ENCODE measurements around the gene ALPG. TPM values are rescaled to one million over a fixed set of nuclear protein-coding genes. Genes with fewer than 3 reads are reported as not detected.

ALPG gene
- total and polyA plus RNA-seq, 2 of the 13 experiments (the other 11 are each of a cell fraction or from before 2014, with no cell fraction given), result not detected

DNA sequence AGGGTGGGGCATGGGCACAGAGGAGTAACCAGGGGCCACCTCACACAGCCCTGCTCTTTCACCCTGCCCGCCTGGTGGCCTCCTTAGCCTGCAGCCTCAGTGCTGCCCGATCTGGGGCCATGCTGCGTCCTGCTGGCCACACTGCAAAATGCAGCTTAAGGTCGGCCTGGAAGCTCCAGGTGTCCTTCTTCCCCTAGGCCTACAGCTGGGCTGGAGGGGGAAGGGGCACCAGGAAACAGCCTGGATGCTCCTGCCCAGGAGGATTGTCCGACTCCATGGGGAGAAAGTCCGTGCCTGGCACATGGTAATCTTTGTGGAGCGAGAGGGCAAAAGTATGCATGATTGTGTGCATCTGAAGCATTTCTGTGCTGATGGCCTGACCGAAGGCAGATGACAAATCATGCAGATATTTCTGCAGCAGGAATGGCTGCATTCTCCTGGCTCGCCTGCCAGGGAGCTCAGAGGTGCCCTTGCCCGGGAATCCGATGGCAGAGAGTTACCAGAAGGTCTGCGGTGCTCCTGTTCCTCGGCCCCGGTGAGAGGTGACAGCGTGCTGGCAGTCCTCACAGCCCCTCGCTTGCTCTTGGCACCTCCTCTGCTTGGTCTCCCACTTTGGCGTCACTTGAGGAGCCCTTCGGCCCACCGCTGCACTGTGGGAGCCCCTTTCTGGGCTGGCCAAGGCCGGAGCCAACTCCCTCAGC, 40.9 kb upstream of the ALPG start (continued):
- TF ChIP-seq, protein P1, sequence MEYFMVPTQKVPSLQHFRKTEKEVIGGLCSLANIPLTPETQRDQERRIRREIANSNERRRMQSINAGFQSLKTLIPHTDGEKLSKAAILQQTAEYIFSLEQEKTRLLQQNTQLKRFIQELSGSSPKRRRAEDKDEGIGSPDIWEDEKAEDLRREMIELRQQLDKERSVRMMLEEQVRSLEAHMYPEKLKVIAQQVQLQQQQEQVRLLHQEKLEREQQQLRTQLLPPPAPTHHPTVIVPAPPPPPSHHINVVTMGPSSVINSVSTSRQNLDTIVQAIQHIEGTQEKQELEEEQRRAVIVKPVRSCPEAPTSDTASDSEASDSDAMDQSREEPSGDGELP (IDR thresholded peaks at IDR 0.05; ENCODE audit: borderline replicate concordance, low read depth), result peak; percentile 32; the same call in 1 of the 2 replicates
- TF ChIP-seq ZNF567 (CRISPR knock-in tag; IDR thresholded peaks at IDR 0.05; ENCODE audit: borderline replicate concordance) (no peak), TEAD3 (CRISPR knock-in tag; optimal IDR thresholded peaks at IDR 0.05; ENCODE audit: borderline replicate concordance) (peak; percentile 40), KLF13 (CRISPR knock-in tag; IDR thresholded peaks at IDR 0.05) (no peak), PITX1 (CRISPR knock-in tag; IDR thresholded peaks at IDR 0.05) (peak; percentile 27; the same call in 1 of the 2 replicates), ZMYM3 (CRISPR knock-in tag; IDR thresholded peaks at IDR 0.05) (0 out of 2 replicates have a peak, but pooled peaks have one; percentile 34), SALL1 (CRISPR knock-in tag; IDR thresholded peaks at IDR 0.05) (peak; percentile 11; the same call in 1 of the 2 replicates), ZNF619 (CRISPR knock-in tag; IDR thresholded peaks at IDR 0.05) (0 out of 2 replicates have a peak, but pooled peaks have one; percentile 61), MTF2 (CRISPR knock-in tag; IDR thresholded peaks at IDR 0.05; ENCODE audit: borderline replicate concordance) (peak; percentile 67; the same call in 1 of the 2 replicates), STAG1 (CRISPR knock-in tag; IDR thresholded peaks at IDR 0.05) (peak; percentile 62)
- TF ChIP-seq, protein P2, sequence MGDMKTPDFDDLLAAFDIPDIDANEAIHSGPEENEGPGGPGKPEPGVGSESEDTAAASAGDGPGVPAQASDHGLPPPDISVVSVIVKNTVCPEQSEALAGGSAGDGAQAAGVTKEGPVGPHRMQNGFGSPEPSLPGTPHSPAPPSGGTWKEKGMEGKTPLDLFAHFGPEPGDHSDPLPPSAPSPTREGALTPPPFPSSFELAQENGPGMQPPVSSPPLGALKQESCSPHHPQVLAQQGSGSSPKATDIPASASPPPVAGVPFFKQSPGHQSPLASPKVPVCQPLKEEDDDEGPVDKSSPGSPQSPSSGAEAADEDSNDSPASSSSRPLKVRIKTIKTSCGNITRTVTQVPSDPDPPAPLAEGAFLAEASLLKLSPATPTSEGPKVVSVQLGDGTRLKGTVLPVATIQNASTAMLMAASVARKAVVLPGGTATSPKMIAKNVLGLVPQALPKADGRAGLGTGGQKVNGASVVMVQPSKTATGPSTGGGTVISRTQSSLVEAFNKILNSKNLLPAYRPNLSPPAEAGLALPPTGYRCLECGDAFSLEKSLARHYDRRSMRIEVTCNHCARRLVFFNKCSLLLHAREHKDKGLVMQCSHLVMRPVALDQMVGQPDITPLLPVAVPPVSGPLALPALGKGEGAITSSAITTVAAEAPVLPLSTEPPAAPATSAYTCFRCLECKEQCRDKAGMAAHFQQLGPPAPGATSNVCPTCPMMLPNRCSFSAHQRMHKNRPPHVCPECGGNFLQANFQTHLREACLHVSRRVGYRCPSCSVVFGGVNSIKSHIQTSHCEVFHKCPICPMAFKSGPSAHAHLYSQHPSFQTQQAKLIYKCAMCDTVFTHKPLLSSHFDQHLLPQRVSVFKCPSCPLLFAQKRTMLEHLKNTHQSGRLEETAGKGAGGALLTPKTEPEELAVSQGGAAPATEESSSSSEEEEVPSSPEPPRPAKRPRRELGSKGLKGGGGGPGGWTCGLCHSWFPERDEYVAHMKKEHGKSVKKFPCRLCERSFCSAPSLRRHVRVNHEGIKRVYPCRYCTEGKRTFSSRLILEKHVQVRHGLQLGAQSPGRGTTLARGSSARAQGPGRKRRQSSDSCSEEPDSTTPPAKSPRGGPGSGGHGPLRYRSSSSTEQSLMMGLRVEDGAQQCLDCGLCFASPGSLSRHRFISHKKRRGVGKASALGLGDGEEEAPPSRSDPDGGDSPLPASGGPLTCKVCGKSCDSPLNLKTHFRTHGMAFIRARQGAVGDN (CRISPR knock-in tag; IDR thresholded peaks at IDR 0.05), result peak; percentile 25; the same call in 1 of the 2 replicates
- TF ChIP-seq, protein P3, sequence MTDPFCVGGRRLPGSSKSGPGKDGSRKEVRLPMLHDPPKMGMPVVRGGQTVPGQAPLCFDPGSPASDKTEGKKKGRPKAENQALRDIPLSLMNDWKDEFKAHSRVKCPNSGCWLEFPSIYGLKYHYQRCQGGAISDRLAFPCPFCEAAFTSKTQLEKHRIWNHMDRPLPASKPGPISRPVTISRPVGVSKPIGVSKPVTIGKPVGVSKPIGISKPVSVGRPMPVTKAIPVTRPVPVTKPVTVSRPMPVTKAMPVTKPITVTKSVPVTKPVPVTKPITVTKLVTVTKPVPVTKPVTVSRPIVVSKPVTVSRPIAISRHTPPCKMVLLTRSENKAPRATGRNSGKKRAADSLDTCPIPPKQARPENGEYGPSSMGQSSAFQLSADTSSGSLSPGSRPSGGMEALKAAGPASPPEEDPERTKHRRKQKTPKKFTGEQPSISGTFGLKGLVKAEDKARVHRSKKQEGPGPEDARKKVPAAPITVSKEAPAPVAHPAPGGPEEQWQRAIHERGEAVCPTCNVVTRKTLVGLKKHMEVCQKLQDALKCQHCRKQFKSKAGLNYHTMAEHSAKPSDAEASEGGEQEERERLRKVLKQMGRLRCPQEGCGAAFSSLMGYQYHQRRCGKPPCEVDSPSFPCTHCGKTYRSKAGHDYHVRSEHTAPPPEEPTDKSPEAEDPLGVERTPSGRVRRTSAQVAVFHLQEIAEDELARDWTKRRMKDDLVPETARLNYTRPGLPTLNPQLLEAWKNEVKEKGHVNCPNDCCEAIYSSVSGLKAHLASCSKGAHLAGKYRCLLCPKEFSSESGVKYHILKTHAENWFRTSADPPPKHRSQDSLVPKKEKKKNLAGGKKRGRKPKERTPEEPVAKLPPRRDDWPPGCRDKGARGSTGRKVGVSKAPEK (CRISPR knock-in tag; IDR thresholded peaks at IDR 0.05; ENCODE audit: borderline replicate concordance), result 0 out of 2 replicates have a peak, but pooled peaks have one; percentile 30
- TF ChIP-seq, protein P4, sequence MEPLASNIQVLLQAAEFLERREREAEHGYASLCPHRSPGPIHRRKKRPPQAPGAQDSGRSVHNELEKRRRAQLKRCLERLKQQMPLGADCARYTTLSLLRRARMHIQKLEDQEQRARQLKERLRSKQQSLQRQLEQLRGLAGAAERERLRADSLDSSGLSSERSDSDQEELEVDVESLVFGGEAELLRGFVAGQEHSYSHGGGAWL (CRISPR knock-in tag; IDR thresholded peaks at IDR 0.05), result no peak
- TF ChIP-seq, protein P5, sequence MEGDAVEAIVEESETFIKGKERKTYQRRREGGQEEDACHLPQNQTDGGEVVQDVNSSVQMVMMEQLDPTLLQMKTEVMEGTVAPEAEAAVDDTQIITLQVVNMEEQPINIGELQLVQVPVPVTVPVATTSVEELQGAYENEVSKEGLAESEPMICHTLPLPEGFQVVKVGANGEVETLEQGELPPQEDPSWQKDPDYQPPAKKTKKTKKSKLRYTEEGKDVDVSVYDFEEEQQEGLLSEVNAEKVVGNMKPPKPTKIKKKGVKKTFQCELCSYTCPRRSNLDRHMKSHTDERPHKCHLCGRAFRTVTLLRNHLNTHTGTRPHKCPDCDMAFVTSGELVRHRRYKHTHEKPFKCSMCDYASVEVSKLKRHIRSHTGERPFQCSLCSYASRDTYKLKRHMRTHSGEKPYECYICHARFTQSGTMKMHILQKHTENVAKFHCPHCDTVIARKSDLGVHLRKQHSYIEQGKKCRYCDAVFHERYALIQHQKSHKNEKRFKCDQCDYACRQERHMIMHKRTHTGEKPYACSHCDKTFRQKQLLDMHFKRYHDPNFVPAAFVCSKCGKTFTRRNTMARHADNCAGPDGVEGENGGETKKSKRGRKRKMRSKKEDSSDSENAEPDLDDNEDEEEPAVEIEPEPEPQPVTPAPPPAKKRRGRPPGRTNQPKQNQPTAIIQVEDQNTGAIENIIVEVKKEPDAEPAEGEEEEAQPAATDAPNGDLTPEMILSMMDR (CRISPR knock-in tag; IDR thresholded peaks at IDR 0.05), result peak; percentile 78

Measured in HepG2 (cell line).